KOPT-K1 (cell line): ENCODE results near the gene FAM171A1.
"Not testable (repeated sequence)": the region's sequence is repeated elsewhere in the genome, so short reads cannot be mapped to it uniquely, and the experiment has no call there.

Experiments
- H3K27ac ChIP-seq: fragments of 200-600 bp; sonication (generic); 2 replicates; pipeline ENCODE4 v1.5.1; 2016; ENCODE audit warnings: antibody characterized with exemption, mild to moderate bottlenecking, low read depth, low read length; ENCODE audit not compliant: poor library complexity, severe bottlenecking
- H3K36me3 ChIP-seq: fragments of 200-600 bp; sonication (generic); 2 replicates; pipeline ENCODE4 v1.5.1; 2017; ENCODE audit warnings: antibody characterized with exemption, mild to moderate bottlenecking, low read length, moderate library complexity; ENCODE audit not compliant: insufficient read depth
- H3K9me3 ChIP-seq: fragments of 200-600 bp; sonication (generic); 2 replicates; pipeline ENCODE4 v1.5.1; 2017; ENCODE audit warnings: antibody characterized with exemption, low read length, mild to moderate bottlenecking; ENCODE audit not compliant: insufficient read depth, poor library complexity, severe bottlenecking

Gene FAM171A1

DNA sequence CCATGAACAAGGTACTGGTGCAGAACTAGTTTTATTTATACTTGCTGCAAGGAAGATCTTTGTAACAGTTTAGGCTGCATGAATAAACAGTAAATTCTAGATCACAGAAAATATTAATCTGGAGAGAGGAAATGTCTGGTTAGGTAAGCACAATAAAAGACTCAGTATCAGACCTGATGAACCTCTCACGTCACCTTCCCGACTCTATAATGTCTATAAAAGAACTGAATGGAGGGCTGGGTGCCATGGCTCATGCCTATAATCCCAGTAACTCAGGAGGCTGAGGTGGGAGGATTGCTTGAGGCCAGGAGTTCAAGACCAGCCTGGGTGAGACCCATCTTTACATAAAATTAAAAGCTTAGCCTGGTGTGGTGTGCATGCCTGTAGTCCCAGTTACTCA lies 65.9 kb downstream of the FAM171A1 start:
- H3K27ac ChIP-seq, result no peak overlapping the region
- H3K36me3 ChIP-seq, result no peaks in the 10 kb centered on the region
- H3K9me3 ChIP-seq, result no peaks in the 10 kb centered on the region

DNA sequence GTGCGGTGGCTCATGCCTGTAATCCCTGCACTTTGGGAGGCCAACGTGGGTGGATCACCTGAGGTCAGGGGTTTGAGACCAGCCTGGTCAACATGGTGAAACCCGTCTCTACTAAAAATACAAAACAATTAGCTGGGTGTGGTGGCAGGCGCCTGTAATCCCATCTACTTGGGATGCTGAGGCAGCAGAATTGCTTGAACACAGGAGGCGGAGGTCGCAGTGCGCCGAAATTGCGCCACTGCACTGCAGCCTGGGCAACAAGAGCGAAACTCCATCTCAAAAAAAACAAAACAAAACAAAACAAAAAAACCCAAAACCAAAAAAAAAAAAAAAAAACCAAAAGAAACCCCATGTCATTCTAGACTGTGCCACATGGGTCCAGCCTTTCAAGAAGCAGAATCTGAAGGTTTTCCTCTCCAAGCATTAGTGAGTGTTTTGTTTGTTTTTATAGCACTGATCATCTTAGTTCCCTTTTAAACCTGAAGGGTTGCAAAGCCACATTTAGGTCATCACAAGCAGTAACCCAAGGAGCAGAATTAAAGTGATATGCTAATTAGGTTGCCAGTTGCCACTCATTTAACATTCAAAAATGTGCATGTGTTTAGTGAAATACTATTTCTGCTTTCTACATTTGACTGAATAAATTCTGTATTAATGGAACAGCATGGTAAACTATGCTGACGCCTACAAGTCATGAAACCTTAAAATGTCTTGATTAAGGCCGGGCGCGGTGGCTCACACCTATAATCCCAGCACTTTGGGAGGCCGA lies 68.7 kb downstream of the FAM171A1 start:
- not testable (repeated sequence) for H3K9me3 ChIP-seq, H3K36me3 ChIP-seq, H3K27ac ChIP-seq

DNA sequence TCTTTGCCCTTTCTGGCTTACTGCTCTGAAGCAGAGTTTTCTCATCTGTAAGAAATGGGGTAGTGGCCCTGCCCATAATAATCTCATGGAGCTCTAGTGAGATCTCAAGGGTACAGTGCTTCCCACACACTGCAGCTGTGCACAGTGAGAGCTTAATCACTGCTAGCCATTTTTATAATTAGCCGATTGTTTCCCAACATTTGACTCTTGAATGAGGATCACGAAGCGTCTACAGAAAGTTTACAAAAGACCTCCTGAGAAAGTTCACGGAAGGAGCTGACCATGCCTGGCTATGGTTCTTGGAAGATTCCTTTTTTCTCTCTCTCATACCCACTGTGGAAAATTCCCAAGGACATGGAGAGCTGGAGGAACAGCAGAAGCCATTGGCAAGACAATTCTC lies 70.4 kb downstream of the FAM171A1 start:
- Histone ChIP-seq H3K36me3 (no peaks in the 10 kb centered on the region), H3K27ac (no peak overlapping the region), H3K9me3 (no peaks in the 10 kb centered on the region)

DNA sequence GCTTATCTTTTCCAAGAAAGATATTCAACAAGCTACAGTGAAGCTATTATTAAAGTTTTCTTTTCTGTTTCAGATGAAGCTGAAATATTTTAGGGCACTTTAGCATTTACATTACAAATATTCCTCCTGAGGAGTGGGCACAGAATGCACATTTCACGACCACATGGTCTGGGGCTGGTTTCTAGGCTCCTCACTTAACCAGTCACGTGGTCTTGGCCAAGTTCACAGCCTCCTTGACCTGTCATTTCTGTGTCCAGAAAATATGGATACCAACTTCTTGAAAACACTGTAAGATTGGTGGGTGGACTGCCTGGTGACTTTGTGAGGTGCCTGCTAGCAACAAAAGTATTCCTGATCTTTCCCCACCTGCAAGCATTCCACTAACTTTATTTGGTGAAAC lies 70.9 kb downstream of the FAM171A1 start:
- Histone ChIP-seq H3K36me3 (no peaks in the 10 kb centered on the region), H3K9me3 (no peaks in the 10 kb centered on the region), H3K27ac (no peak overlapping the region)

DNA sequence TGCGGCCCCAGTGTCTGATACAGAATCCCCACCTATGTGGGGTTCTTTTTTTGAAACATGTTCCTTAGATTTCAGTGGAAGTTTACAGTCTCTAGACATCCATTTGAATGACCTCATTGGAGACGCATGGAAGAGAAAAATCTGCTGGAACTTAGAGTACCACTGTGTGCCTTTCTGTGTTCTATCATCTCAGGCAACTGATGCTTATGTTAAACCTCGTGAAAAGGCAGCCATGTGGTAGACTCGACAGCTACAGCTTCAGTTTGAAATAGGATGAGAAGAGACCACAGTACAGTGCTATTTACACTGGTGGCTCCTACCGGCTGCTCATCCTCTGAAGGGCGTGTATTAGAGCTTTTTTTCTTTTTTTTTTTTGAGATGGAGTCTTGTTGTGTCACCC lies 74.4 kb downstream of the FAM171A1 start:
- Histone ChIP-seq H3K36me3 (no peaks in the 10 kb centered on the region), H3K9me3 (no peaks in the 10 kb centered on the region), H3K27ac (no peak overlapping the region)

DNA sequence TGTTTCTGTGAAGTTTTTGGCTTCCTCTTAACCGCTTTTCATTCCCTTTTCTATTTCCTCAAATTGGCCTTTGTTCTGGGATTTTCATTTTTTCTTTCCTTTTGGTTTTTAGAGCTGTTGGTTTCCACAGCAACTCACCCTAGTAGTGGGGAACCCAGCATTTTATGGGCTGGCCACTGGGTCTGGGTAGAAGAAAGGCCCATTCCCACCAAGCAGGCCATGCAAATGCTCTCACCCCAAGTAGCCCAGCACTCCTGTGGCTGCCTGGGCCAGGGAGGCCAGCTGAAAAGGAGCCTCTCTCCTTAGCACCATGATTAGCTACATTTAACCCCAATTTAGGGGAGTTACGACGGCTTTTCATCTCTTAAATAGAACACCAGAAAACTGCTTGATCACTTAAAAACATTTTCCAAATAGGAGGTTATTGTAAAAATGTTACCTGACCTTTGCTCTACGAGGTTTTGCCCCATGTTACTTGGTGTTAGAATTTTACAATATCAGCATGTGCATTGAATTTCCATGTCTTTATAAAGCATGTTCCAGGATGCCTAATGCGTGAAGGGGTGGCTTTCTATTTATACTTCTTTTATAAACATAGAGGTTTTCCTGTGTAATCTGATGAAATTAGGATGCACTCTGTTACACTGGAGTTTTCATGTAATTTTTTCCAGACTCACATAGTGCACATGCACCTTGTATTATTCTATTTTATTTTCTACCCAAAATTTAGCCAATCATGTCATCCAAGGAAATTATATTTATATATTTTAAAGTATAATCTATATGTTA lies 75.4 kb downstream of the FAM171A1 start:
- Histone ChIP-seq H3K9me3 (no peaks in the 10 kb centered on the region), H3K36me3 (no peaks in the 10 kb centered on the region), H3K27ac (no peak overlapping the region)

DNA sequence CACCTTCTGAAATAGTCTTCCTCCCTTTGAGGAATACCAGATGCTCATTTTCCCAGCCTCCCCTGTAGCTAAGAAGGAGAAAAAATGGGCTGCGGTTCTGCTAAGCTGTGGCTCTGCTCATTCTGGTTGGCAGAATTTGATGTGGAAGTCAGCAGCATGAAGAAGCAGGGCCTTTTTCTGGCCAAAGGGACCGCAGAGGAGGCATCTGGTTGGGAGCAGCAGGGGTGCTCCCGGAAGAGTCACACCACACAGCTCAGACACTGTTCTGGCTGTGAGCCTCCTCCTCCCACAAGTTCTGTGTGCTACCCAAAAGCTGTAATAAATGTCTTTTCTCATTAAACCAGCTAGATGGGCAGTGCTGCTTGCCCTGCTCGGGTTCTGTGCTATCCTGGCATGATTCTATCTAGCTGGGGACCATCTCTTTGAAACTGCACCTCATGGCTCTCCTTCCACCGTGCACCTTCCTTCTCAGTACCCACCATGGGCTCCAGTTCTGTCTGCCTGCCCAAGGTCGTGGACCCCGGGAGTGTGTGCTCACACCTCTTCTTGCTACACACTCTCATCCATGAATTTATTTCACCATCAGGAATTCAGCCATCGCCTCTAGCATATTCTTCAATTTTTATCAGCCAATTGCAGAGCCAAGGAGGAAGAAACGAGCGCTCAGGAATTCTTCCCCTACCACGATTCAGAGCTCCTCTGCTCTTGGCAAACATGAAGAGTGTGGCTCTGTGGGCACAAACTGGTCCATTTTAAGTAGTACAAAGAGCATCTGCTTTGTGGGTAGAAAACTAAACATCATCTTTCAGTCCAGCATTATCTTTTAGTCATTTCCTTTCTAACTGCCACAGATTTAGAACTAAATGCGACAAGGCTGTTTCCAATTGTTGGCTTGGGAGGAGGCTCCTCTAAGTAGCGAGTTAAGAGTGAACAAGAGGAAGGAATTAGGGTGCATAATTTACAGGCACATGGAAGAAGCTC lies 76.9 kb downstream of the FAM171A1 start:
- Histone ChIP-seq H3K9me3 (no peaks in the 10 kb centered on the region), H3K36me3 (no peaks in the 10 kb centered on the region), H3K27ac (no peak overlapping the region)

DNA sequence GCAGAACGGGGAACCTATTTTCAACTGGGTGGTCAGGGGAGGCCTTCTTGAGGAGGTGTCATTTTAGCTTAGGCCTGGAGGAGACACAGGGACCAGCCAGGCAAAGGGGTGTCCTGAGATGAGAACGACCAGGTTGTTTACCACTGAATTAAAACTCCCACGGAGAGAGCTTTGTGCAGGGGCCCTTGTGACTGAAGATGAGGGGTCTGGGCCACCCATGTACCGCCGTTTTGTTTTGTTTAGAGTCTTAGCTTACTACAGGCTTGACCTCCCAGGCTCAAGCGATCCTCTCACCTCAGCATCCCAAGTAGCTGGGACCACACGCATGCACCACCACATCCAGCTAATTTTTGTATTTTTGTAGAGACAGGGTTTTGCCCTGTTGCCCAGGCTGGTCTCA lies 80.4 kb downstream of the FAM171A1 start:
- Histone ChIP-seq H3K27ac (no peak overlapping the region), H3K9me3 (no peaks in the 10 kb centered on the region), H3K36me3 (no peaks in the 10 kb centered on the region)

DNA sequence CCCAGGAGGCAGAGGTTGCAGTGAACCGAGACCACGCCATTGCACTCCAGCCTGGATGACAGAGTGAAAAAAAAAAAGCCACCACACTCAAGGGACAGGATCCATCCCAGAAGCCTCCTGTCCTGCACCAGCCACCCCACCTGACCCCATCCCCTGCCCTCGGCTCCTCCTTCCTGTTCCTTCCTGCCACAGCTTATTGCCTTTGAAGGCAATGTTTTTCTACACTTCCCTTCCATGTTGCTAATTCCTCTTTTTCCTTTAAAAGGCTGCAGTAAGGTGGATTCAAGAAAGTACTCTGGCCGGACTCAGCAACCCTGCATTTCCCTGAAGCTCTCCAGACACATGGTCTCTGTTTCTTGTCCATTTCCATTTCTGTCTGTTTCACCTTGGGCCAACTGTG lies 80.9 kb downstream of the FAM171A1 start:
- Histone ChIP-seq H3K9me3 (no peaks in the 10 kb centered on the region), H3K36me3 (no peaks in the 10 kb centered on the region), H3K27ac (no peak overlapping the region)

DNA sequence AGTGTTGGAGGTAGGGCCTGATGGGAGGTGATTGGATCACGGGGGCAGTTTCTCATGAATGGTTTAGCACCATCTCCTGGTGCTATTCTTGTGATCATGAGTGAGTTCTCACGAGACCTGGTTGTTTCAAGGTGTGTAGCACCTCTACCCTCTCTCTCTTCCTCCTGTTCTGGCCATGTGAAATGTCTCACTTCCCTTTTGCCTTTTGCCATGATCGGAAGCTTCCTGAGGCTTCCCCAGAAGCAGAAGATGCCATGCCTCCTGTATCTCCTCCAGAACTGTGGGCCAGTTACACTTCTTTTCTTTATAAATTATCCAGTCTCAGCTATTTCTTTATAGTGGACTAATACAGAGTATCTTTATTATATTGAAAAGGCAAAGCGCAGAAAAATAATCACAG lies 90.1 kb downstream of the FAM171A1 start:
- H3K27ac ChIP-seq, result no peak overlapping the region
- no peaks in the 10 kb centered on the region for H3K36me3 ChIP-seq
- H3K9me3 ChIP-seq, result no peaks in the 10 kb centered on the region

DNA sequence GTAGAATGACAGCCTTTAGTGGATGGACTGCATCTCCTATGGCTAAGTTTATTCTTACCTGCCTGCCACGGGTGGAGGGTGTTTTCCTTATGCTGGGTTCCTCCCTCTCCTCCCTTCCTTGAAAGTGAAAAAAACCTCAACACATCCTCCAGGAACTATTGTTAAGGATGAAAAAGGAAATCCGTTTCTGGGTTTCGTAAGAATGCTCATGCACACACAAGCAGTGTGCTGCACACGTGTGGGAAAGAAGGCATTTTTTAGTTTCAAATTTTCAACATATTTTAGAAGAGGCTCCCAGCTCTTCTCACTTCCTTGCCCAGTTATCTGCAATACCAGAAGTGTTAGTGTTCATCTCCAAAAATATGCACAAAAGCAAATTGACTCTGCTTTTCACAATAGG lies 90.6 kb downstream of the FAM171A1 start:
- no peak overlapping the region for H3K27ac ChIP-seq
- no peaks in the 10 kb centered on the region for H3K9me3 ChIP-seq
- no peaks in the 10 kb centered on the region for H3K36me3 ChIP-seq

DNA sequence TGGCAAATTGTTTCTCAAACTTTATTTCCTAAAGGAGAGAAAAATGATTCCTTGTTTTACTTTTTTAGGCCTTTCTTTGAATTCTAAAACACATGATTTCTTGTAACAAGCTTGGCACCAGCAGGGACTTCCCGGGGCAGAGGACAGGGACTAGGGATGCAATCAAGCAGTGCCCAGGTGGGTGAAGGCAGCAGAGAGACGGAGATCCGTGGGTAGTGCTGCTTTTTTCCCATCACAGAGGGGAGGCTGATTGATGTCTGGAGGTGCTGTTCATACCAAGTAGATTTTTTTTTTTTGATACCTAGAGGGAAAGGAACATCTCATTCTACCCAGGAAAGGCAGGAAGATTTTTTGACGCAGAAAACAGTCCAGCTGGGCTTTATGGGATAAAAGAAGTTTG lies 91.9 kb downstream of the FAM171A1 start:
- H3K9me3 ChIP-seq, result no peaks in the 10 kb centered on the region
- no peak overlapping the region for H3K27ac ChIP-seq
- H3K36me3 ChIP-seq, result no peaks in the 10 kb centered on the region

DNA sequence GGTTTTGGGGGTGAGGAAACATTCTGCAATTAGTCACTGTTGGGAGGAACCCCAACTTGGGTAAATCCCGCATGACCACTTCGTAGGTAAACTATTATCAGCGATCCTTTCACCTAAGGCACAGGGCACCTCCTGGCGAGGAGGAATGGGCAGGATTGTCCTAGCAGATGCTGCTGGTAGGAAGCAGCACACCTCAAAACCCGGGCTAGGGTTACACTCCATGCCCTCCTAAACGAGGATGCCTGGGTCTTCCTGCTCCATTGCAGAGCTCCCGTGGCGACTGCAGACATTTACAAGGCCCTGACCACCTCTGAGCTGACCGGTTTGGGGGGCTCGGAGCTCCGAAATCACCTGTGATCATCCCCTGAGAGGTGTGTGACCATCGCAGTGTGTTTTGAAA lies 92.3 kb downstream of the FAM171A1 start:
- H3K36me3 ChIP-seq, result no peaks in the 10 kb centered on the region
- H3K9me3 ChIP-seq, result no peaks in the 10 kb centered on the region
- H3K27ac ChIP-seq, result no peak overlapping the region

DNA sequence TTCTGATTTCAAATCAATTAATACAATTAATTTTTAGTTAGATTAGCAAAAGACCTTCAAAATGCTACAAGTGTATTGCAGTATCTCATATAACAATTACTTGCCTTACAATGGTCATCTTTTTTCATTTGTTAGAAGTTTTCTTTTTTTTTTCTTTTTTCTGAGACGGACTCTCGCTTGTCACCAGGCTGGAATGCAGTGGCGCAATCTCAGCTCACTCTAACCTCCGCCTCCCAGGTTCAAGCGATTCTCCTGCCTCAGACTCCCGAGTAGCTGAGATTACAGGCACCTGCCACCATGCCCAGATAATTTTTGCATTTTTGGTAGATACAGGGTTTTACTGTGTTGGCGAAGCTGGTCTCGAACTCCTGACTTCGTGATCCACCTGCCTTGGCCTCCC lies 95.0 kb downstream of the FAM171A1 start:
- H3K9me3 ChIP-seq, H3K36me3 ChIP-seq, H3K27ac ChIP-seq: not testable (repeated sequence)

DNA sequence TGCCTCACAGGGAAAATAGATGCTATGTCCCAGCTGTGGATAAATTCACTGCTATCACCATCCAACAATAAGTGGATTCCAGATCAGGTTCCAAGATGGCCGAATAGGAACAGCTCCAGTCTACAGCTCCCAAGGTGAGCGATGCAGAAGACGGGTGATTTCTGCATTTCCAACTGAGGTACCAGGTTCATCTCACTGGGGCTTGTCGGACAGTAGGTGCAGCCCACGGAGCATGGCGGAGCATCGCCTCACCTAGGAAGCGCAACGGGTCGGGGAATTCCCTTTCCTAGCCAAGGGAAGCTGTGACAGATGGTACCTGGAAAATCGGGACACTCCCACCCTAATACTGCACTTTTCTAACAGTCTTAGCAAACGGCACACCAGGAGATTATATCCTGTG lies 101.3 kb downstream of the FAM171A1 start:
- H3K36me3 ChIP-seq, H3K9me3 ChIP-seq, H3K27ac ChIP-seq: not testable (repeated sequence)
